ENCODE measurements around the gene CARD11.
"Not testable (repeated sequence)": the region's sequence is repeated elsewhere in the genome, so short reads cannot be mapped to it uniquely, and the experiment has no call there.

The CARD11 gene

DNA sequence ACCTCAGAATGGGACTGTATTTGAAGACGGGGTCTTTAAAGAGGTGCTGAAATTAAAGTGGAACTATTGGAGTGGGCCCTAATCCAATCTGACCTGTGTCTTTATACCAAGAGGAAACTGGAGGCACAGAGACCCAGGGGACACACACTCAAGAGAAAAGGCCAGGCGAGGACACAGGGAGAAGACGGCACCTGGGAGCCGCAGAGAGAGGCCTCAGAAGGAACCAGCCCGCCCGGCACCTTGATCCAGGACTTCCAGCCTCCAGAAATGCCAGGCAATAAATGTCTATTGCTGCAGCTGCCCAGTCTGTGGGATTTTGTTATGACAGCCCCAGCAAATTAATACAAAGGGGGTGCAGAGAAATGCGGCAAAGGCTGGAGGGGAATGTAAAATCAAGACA, 10.5 kb downstream of the CARD11 start:
- Histone ChIP-seq H3K4me1 (ENCODE audit: insufficient read depth, low read length) (peaks cover 4% of the 10 kb centered on the region; the same call in 1 of the 2 replicates), H3K9ac (ENCODE audit: low read depth, low read length) (no peak overlapping the region), H3K27ac (ENCODE audit: low read length) (no peak overlapping the region), H3K27me3 (ENCODE audit: insufficient read depth, low read length) (no peaks in the 10 kb centered on the region), H3K36me3 (ENCODE audit: insufficient read depth, low read depth, low read length) (no peaks in the 10 kb centered on the region), H3K9me3 (ENCODE audit: insufficient read depth, low read depth, low read length) (no peaks in the 10 kb centered on the region), H3K4me3 (ENCODE audit: low read length) (no peak overlapping the region)

GRCh38 chr7:3032256-3032655, 11.4 kb downstream of the CARD11 start:
- H3K4me3 ChIP-seq (ENCODE audit: low read length) = no peak overlapping the region
- peaks cover 4% of the 10 kb centered on the region; the same call in 1 of the 2 replicates for H3K4me1 ChIP-seq (ENCODE audit: insufficient read depth, low read length)
- H3K9me3 ChIP-seq (ENCODE audit: insufficient read depth, low read depth, low read length) = no peaks in the 10 kb centered on the region
- no peak overlapping the region for H3K9ac ChIP-seq (ENCODE audit: low read depth, low read length)
- no peak overlapping the region for H3K27ac ChIP-seq (ENCODE audit: low read length)
- no peaks in the 10 kb centered on the region for H3K27me3 ChIP-seq (ENCODE audit: insufficient read depth, low read length)
- H3K36me3 ChIP-seq (ENCODE audit: insufficient read depth, low read depth, low read length) = no peaks in the 10 kb centered on the region

DNA sequence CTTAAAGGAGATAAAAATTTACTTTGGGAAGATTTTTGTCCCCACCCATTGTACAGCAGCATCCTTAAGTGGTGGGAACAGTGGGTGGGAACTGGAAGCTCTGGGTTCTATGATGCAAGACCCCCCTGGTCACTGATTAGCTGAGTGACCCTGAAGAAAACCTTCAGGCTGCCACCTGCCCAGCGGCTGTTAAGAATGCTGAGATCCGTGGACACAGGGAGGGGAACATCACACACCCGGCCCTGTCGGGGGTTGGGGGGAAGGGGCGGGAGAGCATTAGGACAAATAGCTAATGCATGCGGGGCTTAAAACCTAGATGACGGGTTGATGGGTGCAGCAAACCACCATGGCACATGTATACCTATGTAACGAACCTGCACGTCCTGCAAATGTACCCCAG, 14.5 kb downstream of the CARD11 start:
- peaks cover 9% of the 10 kb centered on the region for H3K9me3 ChIP-seq (ENCODE audit: insufficient read depth, low read depth, low read length)
- H3K4me3 ChIP-seq (ENCODE audit: low read length) = no peak overlapping the region
- H3K27me3 ChIP-seq (ENCODE audit: insufficient read depth, low read length) = no peaks in the 10 kb centered on the region
- H3K36me3 ChIP-seq (ENCODE audit: insufficient read depth, low read depth, low read length) = no peaks in the 10 kb centered on the region
- no peak overlapping the region for H3K27ac ChIP-seq (ENCODE audit: low read length)
- H3K9ac ChIP-seq (ENCODE audit: low read depth, low read length) = no peak overlapping the region
- H3K4me1 ChIP-seq (ENCODE audit: insufficient read depth, low read length) = peaks cover 4% of the 10 kb centered on the region; the same call in 1 of the 2 replicates

DNA sequence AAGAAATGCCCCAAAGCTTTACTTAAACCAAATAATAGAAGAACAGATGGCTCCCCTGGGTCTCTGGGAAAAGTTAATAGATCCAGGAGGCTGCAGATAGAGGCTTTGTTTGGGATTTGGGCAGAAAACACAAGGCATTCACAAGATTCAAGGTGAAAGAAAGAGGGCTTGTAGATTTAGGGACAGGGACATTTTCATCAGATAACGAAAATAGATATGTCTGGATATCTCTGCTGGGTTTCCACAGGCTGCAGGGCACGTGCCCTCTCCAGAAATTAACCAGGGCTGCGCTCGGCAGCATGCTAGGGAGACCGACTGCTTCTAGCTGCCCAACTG, 14.9 kb downstream of the CARD11 start:
- H3K4me1 ChIP-seq (ENCODE audit: insufficient read depth, low read length) = peaks cover 4% of the 10 kb centered on the region; the same call in 1 of the 2 replicates
- peaks cover 9% of the 10 kb centered on the region for H3K9me3 ChIP-seq (ENCODE audit: insufficient read depth, low read depth, low read length)
- no peaks in the 10 kb centered on the region for H3K27me3 ChIP-seq (ENCODE audit: insufficient read depth, low read length)
- H3K27ac ChIP-seq (ENCODE audit: low read length) = no peak overlapping the region
- H3K9ac ChIP-seq (ENCODE audit: low read depth, low read length) = no peak overlapping the region
- H3K4me3 ChIP-seq (ENCODE audit: low read length) = no peak overlapping the region
- no peaks in the 10 kb centered on the region for H3K36me3 ChIP-seq (ENCODE audit: insufficient read depth, low read depth, low read length)

GRCh38 chr7:3028071-3028757, 15.5 kb downstream of the CARD11 start:
- H3K27ac ChIP-seq (ENCODE audit: low read length) = no peak overlapping the region
- H3K4me1 ChIP-seq (ENCODE audit: insufficient read depth, low read length) = peaks cover 4% of the 10 kb centered on the region; the same call in 1 of the 2 replicates
- no peak overlapping the region; the same call in 1 of the 2 replicates for H3K9ac ChIP-seq (ENCODE audit: low read depth, low read length)
- peaks cover 9% of the 10 kb centered on the region for H3K9me3 ChIP-seq (ENCODE audit: insufficient read depth, low read depth, low read length)
- H3K4me3 ChIP-seq (ENCODE audit: low read length) = no peak overlapping the region
- no peaks in the 10 kb centered on the region for H3K27me3 ChIP-seq (ENCODE audit: insufficient read depth, low read length)
- no peaks in the 10 kb centered on the region for H3K36me3 ChIP-seq (ENCODE audit: insufficient read depth, low read depth, low read length)

DNA sequence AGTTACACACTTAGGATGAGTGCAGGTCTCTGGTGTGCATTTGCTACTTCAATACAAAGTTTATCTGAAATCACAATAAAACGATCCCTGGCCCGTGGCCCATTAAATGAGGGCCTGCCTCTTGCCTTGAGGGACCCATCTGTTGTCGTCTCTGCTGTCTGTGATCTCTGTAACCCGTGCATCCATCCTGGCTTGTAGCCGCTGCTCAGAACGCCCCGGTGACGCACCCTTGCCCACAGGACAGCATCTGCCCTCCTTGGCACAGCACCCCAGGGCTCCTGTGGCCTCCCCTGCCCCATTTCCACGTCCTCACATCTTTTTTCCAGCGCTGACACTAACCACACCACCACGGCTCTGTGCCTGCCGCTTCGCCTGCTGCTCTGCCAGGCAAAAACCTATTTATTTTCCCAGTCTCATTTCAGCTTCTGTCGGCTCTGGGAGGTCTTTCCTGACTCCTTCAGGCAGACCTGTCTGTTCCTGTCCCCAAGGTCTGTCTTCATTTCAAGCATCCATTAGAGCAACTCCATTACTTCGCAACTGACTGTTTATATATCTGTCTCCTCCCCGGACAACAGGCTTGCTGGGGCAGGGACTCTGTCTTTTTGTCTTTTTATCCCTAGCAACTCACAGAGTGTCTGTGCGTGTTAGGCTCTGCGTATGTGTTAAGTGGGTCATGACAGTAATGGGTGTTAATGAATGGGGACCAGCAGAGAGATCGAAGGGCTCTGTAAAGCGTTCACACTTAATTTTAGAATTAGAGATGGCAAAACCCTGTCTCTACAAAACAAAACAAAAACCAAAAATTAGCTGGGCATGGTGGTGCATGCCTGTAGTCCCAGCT, 16.4 kb downstream of the CARD11 start:
- Histone ChIP-seq H3K4me3 (ENCODE audit: low read length) (no peak overlapping the region), H3K9ac (ENCODE audit: low read depth, low read length) (no peak overlapping the region), H3K36me3 (ENCODE audit: insufficient read depth, low read depth, low read length) (no peaks in the 10 kb centered on the region), H3K27me3 (ENCODE audit: insufficient read depth, low read length) (no peaks in the 10 kb centered on the region), H3K27ac (ENCODE audit: low read length) (no peak overlapping the region), H3K9me3 (ENCODE audit: insufficient read depth, low read depth, low read length) (peaks cover 9% of the 10 kb centered on the region), H3K4me1 (ENCODE audit: insufficient read depth, low read length) (peaks cover 4% of the 10 kb centered on the region; the same call in 1 of the 2 replicates)

DNA sequence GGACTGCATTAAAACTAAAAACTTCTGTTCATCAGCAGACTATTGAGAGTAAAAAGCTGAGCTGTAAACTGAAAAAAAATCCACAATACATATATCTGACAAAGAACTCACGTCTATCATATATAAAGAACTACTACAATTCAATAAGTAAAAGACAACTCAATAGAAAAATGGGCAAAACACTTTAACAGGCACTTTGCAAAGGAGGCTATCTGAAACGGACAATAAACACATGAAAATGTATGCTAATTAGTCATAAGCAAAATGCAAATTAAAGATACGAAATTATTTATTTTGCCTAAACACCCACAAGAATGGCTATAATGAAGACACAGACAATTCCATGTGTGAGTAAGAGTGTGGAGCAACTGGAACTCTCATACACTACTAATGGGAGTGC, 18.1 kb downstream of the CARD11 start:
- H3K4me3 ChIP-seq (ENCODE audit: low read length) = no peak overlapping the region
- H3K27ac ChIP-seq (ENCODE audit: low read length) = no peak overlapping the region
- H3K36me3 ChIP-seq (ENCODE audit: insufficient read depth, low read depth, low read length) = no peaks in the 10 kb centered on the region
- no peak overlapping the region for H3K9ac ChIP-seq (ENCODE audit: low read depth, low read length)
- peaks cover 4% of the 10 kb centered on the region; the same call in 1 of the 2 replicates for H3K4me1 ChIP-seq (ENCODE audit: insufficient read depth, low read length)
- H3K9me3 ChIP-seq (ENCODE audit: insufficient read depth, low read depth, low read length) = peaks cover 13% of the 10 kb centered on the region
- no peaks in the 10 kb centered on the region for H3K27me3 ChIP-seq (ENCODE audit: insufficient read depth, low read length)

DNA sequence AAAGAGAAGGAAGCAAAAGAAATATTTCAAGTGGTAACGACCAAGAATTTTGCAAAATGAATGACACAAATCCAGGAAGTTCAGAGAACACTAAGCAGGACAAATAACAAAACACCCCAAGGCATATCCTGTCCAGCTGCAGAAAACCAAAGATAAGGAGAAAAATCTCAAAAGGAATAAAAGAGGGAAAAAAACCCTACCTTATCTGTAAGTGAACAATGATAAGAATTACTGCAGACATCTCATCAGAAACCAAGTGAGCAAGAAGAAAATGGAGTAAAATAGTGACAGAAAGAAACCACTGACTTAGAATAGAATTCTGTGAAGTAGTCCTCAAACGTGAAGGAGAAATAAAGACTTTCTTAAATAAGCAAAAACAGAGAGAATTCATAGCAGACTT, 21.8 kb downstream of the CARD11 start:
- H3K4me3 ChIP-seq (ENCODE audit: low read length) = no peak overlapping the region
- no peaks in the 10 kb centered on the region for H3K36me3 ChIP-seq (ENCODE audit: insufficient read depth, low read depth, low read length)
- peaks cover 19% of the 10 kb centered on the region for H3K9me3 ChIP-seq (ENCODE audit: insufficient read depth, low read depth, low read length)
- H3K27me3 ChIP-seq (ENCODE audit: insufficient read depth, low read length) = no peaks in the 10 kb centered on the region
- no peaks in the 10 kb centered on the region for H3K4me1 ChIP-seq (ENCODE audit: insufficient read depth, low read length)
- no peak overlapping the region for H3K9ac ChIP-seq (ENCODE audit: low read depth, low read length)
- H3K27ac ChIP-seq (ENCODE audit: low read length) = no peak overlapping the region

GRCh38 chr7:3021224-3021623, 22.4 kb downstream of the CARD11 start:
- H3K9me3 ChIP-seq (ENCODE audit: insufficient read depth, low read depth, low read length) = peaks cover 19% of the 10 kb centered on the region
- H3K4me3 ChIP-seq (ENCODE audit: low read length); H3K9ac ChIP-seq (ENCODE audit: low read depth, low read length); H3K36me3 ChIP-seq (ENCODE audit: insufficient read depth, low read depth, low read length); H3K27ac ChIP-seq (ENCODE audit: low read length); H3K27me3 ChIP-seq (ENCODE audit: insufficient read depth, low read length); H3K4me1 ChIP-seq (ENCODE audit: insufficient read depth, low read length): not testable (repeated sequence)

GRCh38 chr7:3020416-3020815, 23.3 kb downstream of the CARD11 start:
- Histone ChIP-seq H3K36me3 (ENCODE audit: insufficient read depth, low read depth, low read length) (no peaks in the 10 kb centered on the region), H3K9me3 (ENCODE audit: insufficient read depth, low read depth, low read length) (peaks cover 12% of the 10 kb centered on the region), H3K27ac (ENCODE audit: low read length) (no peak overlapping the region), H3K4me1 (ENCODE audit: insufficient read depth, low read length) (no peaks in the 10 kb centered on the region), H3K4me3 (ENCODE audit: low read length) (no peak overlapping the region), H3K9ac (ENCODE audit: low read depth, low read length) (no peak overlapping the region), H3K27me3 (ENCODE audit: insufficient read depth, low read length) (no peaks in the 10 kb centered on the region)

GRCh38 chr7:3019801-3020200, 23.9 kb downstream of the CARD11 start:
- H3K36me3 ChIP-seq (ENCODE audit: insufficient read depth, low read depth, low read length) = no peaks in the 10 kb centered on the region
- no peak overlapping the region for H3K4me3 ChIP-seq (ENCODE audit: low read length)
- H3K27me3 ChIP-seq (ENCODE audit: insufficient read depth, low read length) = no peaks in the 10 kb centered on the region
- no peak overlapping the region for H3K27ac ChIP-seq (ENCODE audit: low read length)
- peaks cover 10% of the 10 kb centered on the region for H3K9me3 ChIP-seq (ENCODE audit: insufficient read depth, low read depth, low read length)
- no peaks in the 10 kb centered on the region for H3K4me1 ChIP-seq (ENCODE audit: insufficient read depth, low read length)
- H3K9ac ChIP-seq (ENCODE audit: low read depth, low read length) = no peak overlapping the region

Data from iPS-20b (cell line).